ENCODE data around the gene PLA2G2F.

Gene PLA2G2F, protein sequence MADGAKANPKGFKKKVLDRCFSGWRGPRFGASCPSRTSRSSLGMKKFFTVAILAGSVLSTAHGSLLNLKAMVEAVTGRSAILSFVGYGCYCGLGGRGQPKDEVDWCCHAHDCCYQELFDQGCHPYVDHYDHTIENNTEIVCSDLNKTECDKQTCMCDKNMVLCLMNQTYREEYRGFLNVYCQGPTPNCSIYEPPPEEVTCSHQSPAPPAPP

DNA sequence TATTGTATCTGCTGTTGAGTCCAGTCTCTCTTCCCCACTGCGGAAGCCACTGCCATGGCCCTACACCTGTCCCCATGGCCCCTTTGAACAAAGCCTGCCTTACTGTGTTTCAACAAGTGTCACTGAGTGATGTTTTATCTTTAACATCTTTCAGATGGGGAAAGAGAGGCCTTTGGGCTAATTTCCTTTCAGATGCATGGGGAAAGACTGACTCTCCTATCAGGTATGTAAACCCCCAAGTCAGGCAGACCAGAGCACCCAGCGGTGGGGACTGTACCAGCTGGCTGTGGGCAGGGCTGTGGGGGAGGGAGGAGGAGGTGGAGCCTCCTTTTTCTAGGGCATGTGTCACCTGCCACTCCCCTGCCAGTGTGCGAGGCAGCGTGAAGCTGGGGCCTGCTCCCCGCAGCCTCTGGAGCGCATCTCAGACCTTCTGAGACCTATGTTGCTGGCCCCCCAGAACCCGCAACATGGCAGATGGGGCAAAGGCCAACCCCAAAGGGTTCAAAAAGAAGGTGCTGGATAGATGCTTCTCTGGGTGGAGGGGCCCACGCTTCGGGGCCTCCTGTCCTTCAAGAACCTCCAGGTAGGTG lies at the start of gene PLA2G2F:
Gene PLA2G2F, plus strand, starts transcription at position 363 of the 590 bp plus-strand sequence. Its CDS starts 105 bp downstream, at position 468.
- no peak for DNase-seq

DNA sequence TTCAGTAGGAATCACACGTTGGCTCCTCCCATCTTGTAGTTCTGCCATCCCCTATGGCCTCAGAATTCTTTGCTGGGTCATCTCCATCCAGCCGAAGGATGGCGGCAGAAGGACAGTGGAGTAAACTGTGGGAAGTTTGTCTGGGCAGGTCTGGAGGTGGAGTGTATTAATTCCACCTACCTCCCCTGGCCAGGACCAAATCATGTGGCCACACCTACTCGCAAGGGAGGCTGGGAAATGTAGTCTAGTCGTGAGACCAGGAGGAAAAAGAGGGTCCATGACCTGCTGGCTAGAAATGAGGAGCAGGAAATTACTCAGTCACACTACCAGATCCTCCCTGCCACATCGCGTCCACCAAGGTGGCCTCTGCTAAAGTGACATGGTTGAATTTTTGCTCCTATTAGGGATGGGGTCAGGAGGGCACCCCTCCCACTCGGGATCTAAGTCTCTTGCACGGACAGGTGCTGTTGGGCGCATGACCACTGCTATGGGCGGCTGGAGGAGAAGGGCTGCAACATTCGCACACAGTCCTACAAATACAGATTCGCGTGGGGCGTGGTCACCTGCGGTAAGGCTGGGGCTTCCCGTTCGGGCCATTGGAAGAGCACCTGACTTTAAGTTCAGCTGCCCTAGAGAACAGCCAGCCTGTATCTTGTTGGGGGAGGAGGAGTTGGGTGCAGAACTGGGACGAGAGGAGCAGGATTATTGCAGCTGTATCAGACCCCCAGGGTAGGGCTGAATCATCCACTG lies 49.6 kb upstream of the PLA2G2F start:
- DNase-seq: no peak

DNA sequence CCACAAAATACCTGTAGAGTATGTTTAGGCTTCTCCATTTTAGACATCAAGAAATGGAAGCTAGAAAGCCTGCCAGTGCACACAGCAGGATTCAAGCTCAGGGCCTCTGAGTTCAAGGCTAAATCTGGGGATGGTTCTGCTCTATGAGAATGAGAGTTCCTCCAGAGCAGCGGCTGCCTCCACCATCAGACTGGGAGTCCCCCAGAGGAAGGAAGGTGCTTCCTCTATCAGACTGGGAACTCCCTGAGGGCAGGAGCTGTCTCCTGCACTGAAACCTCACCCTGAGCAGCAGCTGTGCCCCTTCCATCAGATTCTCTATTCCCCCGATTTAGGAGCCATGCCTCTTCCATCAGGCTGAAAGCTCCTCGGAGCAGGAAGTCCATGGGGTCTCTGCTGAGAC lies 49.0 kb upstream of the PLA2G2F start:
- DNase-seq: no peak

DNA sequence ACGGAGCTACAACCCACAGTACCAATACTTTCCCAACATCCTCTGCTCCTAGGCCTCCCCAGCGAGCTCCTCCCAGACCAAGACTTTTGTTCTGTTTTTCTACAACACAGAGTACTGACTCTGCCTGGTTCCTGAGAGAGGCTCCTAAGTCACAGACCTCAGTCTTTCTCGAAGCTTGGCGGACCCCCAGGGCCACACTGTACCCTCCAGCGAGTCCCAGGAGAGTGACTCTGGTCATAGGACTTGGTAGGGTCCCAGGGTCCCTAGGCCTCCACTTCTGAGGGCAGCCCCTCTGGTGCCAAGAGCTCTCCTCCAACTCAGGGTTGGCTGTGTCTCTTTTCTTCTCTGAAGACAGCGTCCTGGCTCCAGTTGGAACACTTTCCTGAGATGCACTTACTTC lies 48.5 kb upstream of the PLA2G2F start:
- no peak for DNase-seq

DNA sequence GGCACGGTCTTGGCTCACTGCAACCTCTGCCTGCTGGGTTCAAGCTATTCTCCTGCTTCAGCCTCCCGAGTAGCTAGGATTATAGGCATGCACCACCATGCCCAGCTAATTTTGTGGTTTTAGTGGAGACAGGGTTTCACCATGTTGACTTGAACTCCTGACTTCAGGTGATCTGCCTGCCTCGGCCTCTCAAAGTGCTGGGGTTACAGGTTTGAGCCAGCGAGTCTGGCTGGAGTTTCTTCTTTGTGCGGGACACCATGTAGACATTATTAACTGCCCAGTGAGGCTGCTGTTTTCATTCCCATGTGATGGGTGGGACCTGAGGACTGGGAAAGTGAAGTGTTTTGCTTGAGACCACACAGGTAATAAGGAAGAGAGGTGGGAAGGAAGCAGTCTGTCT lies 45.8 kb upstream of the PLA2G2F start:
- DNase-seq: no peak

DNA sequence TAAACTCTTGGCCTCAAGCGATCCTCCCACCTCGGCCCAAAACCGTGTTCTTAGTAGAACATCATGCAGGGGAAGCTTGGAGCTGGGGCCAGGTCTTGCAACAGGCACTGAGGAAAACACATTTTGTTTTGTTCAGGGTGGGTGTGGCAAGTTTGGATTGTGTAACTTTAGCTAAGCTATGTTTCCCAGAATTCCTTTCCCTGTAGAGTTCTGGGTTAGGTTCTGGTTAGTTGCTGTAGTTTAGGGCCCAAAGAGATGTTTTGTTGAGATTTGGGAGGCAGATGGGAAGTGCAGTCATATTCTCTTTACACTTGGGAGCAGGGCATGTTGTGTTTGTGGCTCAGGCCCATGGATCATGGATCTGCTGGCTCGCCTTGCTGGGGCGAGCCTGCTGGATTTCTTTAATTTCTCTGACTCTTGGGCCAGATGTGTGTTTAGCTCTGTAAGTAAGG lies 45.2 kb upstream of the PLA2G2F start:
- no peak for DNase-seq

DNA sequence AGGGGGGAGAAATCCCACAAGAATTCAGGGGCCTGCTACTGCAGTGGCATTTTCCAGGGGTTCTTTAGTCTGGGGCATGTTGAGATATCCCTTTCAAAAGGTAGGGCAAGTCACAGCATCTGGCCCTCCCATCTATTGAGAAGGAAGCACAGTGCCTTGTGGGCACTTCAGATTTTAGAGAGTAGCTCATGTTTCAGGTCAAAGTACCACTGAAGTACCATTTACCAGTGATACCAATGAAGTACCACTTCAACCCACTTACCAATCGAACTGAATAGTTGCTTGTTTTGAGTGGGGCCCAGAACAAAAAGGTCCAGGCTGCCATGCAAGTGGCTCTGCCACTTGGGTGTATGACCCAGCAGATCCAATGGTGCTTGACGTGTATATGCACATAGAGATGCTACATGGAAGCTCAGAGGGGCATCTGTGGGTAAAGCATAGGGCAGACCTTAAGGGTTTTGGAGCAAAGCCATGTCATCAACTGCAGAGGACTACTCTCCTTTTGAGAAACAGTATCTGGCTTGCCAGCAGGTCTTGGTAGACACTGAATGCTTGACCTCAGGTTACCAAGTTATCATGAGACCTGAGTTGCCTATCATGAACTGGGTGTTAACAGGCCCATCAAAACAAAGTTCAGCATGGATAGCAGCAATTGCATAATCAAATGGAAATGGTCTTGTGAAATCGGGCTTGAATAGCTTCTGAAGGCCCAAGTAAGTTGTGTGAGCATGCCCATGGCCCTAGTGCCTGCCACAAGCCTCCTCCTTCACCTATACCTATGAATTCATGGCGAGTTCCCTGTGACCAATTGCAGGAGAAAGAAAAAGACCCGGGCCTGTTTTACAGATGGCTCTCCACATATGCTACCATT lies 43.3 kb upstream of the PLA2G2F start:
- no peak for DNase-seq

DNA sequence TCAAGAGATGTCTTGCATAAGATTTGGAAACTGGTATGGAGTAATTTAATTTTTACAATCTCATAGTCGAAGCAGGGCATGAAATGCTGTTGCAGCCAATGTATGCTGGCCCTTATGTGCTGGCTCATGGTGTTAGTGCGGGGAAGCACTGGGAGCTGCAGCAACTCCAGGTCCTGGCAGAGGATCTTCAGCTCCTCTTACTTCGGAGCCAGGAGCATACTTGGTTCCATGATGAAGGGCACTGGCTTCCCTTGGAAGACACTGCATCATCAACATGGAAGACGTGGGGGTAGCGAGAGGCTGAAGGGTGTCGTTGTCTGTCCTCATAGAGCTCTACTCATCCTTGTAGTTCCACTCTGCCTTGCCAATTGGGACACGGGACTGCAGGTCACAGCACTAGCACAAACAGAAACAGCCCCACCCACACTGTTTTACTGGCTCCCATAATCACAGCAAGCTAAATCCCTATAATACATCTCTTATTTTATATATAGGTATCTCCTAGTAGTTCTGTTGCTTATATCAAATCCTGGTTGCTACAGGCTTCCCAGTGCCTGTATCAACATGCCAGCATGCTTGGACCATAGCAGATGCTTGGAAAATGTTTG lies 42.2 kb upstream of the PLA2G2F start:
- no peak for DNase-seq

DNA sequence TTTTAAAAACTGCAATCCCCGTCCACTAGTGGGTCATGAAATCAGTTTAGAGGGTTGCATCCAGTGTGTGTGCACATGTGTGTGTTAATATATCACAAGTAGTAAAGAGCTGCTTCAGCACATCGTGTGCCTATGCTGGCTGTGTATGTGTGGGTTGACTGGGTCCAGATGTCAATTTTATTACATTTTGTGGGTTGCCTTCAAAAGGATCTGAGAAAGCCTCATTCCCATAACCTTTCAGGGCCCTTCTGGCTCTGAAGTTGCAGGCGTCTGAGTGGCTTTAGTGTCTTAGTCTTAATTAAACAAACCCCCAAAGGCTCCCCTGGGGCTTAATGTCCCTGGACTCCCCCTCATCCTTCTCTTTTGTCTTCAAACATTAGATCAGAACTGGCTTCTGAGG lies 39.6 kb upstream of the PLA2G2F start:
- no peak for DNase-seq

DNA sequence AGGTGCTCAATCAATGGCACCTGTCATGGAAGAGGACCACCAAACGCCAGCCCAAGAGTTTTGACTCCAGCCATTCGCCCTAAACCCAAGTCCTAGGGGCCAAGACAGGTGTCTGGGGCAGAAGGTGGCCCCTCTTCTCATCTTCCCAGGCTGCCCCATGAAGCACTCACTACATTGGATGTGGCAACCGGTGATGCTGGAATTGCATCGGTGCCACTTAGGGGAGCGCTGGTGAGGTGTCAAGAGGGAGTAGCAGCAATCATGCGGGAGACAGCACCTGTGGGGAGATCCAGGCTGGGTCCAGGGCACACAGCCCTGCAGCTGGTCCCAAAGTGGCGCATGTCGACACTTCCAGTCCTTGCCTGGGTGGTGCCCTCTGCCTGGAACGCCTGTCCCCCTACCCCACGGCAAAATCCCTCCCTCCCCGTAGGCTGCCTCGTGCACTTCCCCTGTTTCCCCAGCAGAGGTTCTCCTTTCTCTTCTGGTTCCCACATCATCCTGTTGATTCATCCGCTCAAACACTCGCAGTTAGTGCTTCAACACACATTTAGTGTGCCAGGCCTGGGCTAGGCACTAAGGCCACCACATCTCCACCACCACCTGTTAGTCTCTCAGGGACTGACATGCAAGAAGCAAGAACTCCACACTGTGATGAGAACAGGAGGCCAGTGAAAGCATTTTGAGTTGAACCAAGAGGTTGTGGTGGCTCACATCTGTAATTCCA lies 38.3 kb upstream of the PLA2G2F start:
- peak; percentile 23 to 44 for DNase-seq

DNA sequence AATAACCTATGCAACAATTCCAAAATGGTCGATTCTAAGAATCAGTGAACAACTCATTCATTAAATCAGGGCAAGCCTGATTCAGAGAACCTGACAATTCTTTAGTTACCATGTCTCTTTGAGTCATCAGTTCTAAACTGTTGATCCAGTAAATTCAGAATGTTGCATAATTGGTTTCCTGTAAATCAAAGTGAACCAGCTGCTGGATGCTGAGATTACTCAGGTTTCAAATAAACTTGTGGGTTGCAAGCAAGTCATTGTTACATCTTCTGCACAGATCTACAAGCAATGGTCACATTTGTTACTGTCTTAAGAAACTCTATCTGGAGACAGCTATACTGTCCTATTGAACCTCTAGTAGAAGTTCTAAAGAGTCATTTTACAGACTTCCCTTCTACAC lies 36.2 kb upstream of the PLA2G2F start:
- no peak for DNase-seq

DNA sequence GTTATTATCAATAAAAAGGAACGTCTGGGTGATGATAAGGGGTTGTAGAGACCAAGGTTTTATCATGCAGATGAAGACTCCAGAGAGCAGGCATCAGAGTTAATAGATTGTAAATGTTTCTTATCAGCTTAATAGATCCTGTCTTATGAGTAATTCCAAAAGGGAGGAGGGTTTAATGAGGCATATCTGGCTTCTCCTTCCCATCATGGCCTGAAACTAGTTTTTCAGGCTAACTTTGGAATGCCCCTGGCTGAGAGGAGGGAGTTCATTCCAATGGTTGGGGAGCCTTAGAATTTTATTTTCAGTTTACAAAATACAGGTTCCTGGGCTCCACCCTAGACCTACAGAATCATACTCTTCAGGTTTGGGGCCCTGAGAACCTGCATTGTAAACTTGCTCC lies 33.3 kb upstream of the PLA2G2F start:
- no peak for DNase-seq

DNA sequence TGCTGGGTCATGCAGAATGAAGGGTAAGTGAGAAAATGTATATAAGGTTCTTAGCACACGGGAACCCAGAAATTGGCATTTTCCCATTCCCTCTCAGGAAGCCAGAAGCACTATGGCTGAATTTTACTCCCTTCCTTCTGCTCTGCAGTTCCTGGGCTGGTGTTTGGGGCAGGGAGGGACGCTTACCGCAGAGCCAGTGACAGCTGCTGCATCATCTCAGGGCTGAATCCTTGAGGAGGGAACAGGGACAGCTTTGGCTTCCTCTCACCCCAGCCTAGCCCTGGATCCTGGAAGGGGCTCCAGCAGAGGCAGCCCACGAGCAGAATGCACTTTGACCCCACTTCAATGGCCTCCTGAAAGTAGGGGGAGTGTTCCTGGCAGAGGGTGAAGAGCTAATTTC lies 31.8 kb upstream of the PLA2G2F start:
- DNase-seq: no peak

DNA sequence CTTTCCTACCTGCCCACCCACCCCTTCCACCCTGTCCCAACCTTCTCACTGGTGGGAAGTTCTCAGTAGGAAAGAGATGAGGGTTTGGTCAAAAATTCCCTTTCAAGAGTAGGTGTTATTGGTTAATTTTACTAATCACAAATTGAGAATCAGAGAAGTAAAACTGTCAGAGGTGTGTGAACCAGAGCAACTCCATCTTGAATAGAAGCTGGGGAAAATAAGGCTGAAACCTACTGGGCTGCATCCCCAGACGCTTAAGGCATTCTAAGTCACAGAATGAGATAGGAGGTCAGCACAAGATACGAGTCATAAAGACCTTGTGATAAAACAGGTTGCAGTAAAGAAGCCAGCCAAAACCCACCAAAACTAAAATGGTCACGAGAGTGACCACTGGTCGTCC lies 31.3 kb upstream of the PLA2G2F start:
- DNase-seq: no peak

DNA sequence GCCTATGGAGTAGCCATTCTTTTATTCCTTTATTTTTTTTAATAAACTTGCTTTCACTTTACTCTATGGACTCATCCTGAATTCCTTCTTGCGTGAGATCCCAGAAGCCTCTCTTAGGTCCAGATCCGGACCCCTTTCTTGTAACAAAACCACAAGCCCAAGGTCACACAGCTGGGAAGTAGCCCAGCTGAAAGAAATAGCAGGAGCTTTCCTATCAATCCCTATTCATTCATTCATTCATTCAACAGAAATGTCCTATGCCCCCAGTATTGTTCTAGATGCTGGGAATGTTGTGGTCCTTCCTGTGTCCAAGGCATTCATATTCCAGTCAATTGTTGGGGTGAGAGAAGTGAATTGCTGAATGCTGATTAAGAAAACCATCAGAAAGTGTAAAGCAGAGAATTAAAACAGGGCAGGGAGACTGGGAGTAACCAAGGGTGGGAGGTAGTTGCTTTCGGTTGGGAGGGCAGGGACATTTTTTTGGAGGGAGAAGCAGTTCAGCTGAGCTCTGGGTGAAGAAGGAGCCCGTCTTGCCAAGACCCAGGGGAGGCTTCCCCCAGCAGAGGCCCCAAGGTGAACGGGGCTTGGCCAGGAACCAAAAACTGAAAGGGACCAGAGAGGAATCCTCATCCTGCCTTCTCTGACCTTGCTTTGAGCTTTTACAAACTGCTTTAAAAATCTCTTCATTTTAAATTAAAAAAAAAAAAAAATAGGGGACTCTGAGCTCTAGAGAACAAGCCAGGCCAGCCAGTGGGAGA lies 30.6 kb upstream of the PLA2G2F start:
- DNase-seq: no peak

DNA sequence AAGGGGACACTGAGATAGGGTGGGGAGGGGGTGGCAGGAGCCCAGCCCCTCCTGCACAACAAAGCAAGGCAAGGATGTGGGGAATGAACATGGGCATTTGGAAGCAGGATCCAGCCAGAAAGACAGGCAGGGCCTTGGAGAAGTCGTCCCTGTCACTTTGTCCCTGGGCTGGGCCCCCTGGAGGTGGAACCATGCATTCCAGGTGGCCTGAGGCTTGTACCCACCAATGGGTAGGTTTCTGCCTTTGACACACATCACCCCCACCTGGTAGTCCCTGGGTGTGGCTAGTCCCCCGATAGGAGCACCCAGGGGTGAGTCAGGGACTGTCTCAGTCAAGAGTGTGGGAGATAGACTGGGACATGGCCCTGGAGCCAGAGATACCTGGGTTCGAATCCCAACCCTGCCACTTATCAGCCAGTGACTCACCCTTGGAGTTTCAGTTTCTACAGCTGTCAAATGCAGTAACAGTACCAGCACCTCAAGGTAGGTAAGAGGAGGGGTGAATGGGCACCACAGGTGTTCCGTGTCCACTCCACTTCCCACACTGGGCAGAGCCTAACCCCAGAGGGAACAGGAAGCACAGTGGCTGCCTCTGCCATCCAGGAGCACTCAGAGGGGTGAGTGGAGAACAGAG lies 29.8 kb upstream of the PLA2G2F start:
- DNase-seq: no peak

DNA sequence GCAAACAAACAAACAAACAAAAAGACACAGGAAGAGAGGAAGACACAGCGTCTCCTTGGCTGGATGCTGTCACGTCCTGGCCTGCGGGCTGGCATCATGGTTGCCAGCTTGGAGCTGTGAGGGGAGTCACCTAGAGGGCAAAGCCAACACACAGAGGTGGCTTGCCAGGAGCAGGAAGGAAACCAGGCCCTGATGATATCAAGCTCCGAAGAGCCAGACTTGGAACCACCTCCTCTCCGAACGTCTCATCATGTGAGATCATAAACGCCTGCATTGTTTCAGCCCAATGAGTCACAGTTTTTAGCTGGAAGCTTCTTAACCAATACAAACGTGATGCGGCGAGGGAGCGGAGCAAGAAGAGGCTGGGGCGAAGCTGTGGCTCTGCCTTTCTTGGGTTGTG lies 28.4 kb upstream of the PLA2G2F start:
- no peak for DNase-seq

DNA sequence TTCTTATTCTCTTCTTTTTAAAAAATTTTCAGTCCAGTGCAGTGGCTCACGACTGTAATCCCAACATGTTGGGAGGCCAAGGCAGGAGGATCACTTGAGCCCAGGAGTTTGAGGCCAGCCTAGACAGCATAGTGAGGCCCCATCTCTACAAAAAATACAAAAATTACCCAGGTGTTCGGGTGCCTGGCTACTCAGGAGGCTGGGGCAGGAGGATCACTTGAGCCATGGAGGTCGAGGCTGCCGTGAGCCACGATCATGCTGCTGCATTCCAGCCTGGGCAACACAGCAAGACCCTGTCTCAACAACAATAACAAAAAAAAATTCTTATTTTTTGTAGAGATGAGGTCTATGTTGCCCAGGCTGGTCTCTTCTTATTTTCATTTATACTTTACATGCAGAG lies 27.7 kb upstream of the PLA2G2F start:
- DNase-seq: no peak

DNA sequence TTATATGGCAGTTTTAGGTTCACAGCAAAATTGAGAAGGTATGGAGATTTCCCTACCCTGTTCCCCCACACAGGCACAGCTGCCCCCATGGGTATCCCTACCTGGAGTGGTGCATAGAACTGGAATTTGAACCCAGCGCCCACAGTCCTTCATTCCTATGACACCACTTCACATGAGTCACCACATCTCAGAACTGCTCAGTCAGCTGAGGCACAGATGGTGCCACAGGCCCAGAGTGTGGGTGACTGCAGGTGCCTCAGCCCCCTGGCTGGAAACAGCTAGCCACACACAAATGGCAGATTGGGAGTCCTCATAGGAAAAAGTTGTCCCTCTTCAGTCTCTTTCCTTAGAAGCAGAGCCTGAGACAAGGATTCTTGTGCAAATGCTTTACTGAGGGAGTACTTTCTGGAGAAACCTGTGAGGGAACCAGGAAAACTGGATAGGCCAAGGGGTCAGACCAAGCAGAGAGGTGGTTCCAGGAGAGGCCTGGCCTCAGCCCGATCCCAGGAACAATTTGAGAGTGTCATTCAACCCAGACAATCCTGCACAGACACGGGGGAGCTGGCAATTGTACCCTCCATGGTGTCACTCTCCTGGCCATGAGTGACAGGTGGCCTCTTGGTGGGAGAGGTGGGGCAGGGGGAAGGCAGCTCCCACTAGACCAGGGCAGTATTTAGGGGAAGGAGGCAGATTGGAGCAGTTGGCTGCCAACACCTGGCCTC lies 26.7 kb upstream of the PLA2G2F start:
- no peak for DNase-seq

DNA sequence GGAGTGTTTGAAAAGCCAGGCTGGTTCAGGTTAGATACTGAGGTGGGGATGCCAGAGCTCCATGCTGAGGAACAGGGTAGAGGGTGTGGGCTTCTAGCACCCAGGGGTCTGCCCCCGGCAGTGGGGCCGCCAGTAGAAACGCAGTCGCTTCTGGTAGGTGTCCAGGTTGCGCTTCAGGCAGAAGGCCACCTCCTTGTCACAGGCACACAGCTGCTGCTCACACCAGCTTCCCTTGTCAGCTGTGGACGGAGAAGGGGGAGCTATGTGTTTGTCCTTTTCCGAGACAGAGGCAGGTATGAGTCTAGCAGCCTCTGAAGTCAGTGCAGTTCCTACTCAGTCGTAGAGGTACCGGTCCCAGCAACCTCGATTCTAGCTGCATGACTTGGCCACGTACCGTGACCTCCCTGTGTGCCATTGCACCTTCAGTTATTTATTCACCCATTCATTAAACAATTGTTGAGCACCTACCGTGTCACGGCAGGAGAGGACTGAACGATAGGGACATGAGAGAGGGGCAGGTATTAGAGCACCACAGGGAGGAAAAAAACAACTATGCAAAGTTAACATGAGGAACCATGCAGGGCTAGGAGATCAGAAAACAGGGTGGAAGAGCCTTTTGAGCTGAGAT lies 25.0 kb upstream of the PLA2G2F start:
- DNase-seq: no peak

Measured in CD4-positive, alpha-beta T cell treated with Interleukin-4 for 1 hour (primary cell).